ENCODE data around the gene ABHD10.

DNA sequence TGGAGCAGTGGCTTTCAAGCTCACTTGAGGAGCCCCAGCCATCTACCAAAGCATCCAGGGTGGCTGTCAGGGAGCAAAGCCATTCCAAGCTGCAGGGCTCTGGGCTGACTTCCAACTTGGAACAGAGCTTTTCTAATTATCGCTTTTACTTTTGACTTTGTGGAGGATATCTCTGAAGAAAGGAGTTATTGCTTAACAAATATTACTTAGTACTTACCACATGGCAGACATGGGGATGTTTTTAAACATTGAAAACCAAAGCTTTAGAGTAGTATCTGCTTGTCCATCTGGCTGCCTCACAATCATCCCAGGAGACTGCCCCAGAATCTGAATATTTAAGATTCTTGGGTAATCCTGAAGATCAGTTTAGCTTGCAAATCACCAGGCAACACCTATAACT lies 28.8 kb downstream of the ABHD10 start:
- TF ChIP-seq, protein P1, sequence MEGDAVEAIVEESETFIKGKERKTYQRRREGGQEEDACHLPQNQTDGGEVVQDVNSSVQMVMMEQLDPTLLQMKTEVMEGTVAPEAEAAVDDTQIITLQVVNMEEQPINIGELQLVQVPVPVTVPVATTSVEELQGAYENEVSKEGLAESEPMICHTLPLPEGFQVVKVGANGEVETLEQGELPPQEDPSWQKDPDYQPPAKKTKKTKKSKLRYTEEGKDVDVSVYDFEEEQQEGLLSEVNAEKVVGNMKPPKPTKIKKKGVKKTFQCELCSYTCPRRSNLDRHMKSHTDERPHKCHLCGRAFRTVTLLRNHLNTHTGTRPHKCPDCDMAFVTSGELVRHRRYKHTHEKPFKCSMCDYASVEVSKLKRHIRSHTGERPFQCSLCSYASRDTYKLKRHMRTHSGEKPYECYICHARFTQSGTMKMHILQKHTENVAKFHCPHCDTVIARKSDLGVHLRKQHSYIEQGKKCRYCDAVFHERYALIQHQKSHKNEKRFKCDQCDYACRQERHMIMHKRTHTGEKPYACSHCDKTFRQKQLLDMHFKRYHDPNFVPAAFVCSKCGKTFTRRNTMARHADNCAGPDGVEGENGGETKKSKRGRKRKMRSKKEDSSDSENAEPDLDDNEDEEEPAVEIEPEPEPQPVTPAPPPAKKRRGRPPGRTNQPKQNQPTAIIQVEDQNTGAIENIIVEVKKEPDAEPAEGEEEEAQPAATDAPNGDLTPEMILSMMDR (IDR thresholded peaks at IDR 0.05): no peak
- TF ChIP-seq POLR2A (IDR thresholded peaks at IDR 0.05): no peak

All from right lobe of liver (tissue), 4 donors.